ENCODE data around the gene ACVR1C. TPM values are rescaled to one million over a fixed set of nuclear protein-coding genes. Genes with fewer than 3 reads are reported as not detected.

Gene ACVR1C
- polyA plus RNA-seq, 3 donors = 0.05 TPM; not detected in 2

GRCh38 chr2:157661776-157662175, 33.1 kb upstream of the ACVR1C start:
- H3K4me2 ChIP-seq (replicated peaks; ENCODE audit: extremely low read depth, low read length, poor library complexity, severe bottlenecking) = no peak overlapping the region
- peaks cover 0 to 2% (median 0%) of the 10 kb centered on the region in 3 donors for H3K27me3 Mint-ChIP-seq (ENCODE audit: low read depth in 3 of 3)
- no peak for DNase-seq
- intact Hi-C loops (cut with micrococcal nuclease) = no loop called here
- H3K9me3 ChIP-seq (replicated peaks in 1 of 2; ENCODE audit: control insufficient read depth in 1 of 2, insufficient read depth in 1 of 2, low read length in 2 of 2) = no peaks in the 10 kb centered on the region
- peaks cover 0 to 7% (median 2%) of the 10 kb centered on the region in 7 donors for H3K9me3 Mint-ChIP-seq
- H3K4me1 Mint-ChIP-seq = no peaks in the 10 kb centered on the region
- no peak overlapping the region for H3K4me3 ChIP-seq (replicated peaks in 1 of 3; ENCODE audit: low read depth in 2 of 3, low read length in 3 of 3)
- no peak overlapping the region for H3K9ac ChIP-seq (ENCODE audit: insufficient read depth, low read length, poor library complexity, severe bottlenecking)
- no peaks in the 10 kb centered on the region for H4K20me1 ChIP-seq (ENCODE audit: insufficient read depth, low read length)
- WGBS (ENCODE audit: insufficient coverage) = no CpG with 5 or more reads among the region's 4 CpGs
- no peaks in the 10 kb centered on the region for H3K36me3 ChIP-seq (replicated peaks in 1 of 2; ENCODE audit: control insufficient read depth in 1 of 2, insufficient read depth in 2 of 2, low read length in 2 of 2)
- H2AFZ ChIP-seq (ENCODE audit: insufficient read depth, low read depth, low read length, poor library complexity, severe bottlenecking) = no peak overlapping the region
- H3K27ac Mint-ChIP-seq = no peak overlapping the region
- H3K4me1 ChIP-seq (ENCODE audit: control insufficient read depth in 1 of 2, insufficient read depth in 2 of 2, low read length in 2 of 2) = no peaks in the 10 kb centered on the region
- no peak overlapping the region for H3K27ac ChIP-seq (ENCODE audit: low read depth in 1 of 2, low read length in 2 of 2)
- H3K4me3 Mint-ChIP-seq = no peak overlapping the region
- H3K36me3 Mint-ChIP-seq = no peaks in the 10 kb centered on the region
- no peaks in the 10 kb centered on the region for H3K27me3 ChIP-seq (ENCODE audit: control insufficient read depth in 2 of 2, insufficient read depth in 2 of 2, low read length in 2 of 2)
- TF ChIP-seq CTCF (IDR thresholded peaks at IDR 0.05) = no peak
- no peaks in the 10 kb centered on the region for H3K79me2 ChIP-seq (ENCODE audit: insufficient read depth, low read length)

GRCh38 chr2:157657858-157658257, 29.2 kb upstream of the ACVR1C start:
- Histone ChIP-seq H3K4me3 (replicated peaks in 1 of 3; ENCODE audit: low read depth in 2 of 3, low read length in 3 of 3) (no peak overlapping the region), H3K79me2 (ENCODE audit: insufficient read depth, low read length) (no peaks in the 10 kb centered on the region), H2AFZ (ENCODE audit: insufficient read depth, low read depth, low read length, poor library complexity, severe bottlenecking) (no peak overlapping the region), H3K4me2 (replicated peaks; ENCODE audit: extremely low read depth, low read length, poor library complexity, severe bottlenecking) (no peak overlapping the region), H3K36me3 (replicated peaks in 1 of 2; ENCODE audit: control insufficient read depth in 1 of 2, insufficient read depth in 2 of 2, low read length in 2 of 2) (no peaks in the 10 kb centered on the region), H3K9ac (ENCODE audit: insufficient read depth, low read length, poor library complexity, severe bottlenecking) (no peak overlapping the region), H3K9me3 (replicated peaks in 1 of 2; ENCODE audit: control insufficient read depth in 1 of 2, insufficient read depth in 1 of 2, low read length in 2 of 2) (no peaks in the 10 kb centered on the region), H3K27me3 (ENCODE audit: control insufficient read depth in 2 of 2, insufficient read depth in 2 of 2, low read length in 2 of 2) (no peaks in the 10 kb centered on the region), H4K20me1 (ENCODE audit: insufficient read depth, low read length) (no peaks in the 10 kb centered on the region), H3K4me1 (ENCODE audit: control insufficient read depth in 1 of 2, insufficient read depth in 2 of 2, low read length in 2 of 2) (no peaks in the 10 kb centered on the region), H3K27ac (ENCODE audit: low read depth in 1 of 2, low read length in 2 of 2) (no peak overlapping the region)
- Mint-ChIP-seq H3K9me3 (peaks cover 0 to 3% (median 0%) of the 10 kb centered on the region in 7 donors), H3K4me1 (no peaks in the 10 kb centered on the region), H3K27ac (no peak overlapping the region), H3K36me3 (no peaks in the 10 kb centered on the region), H3K27me3 (ENCODE audit: low read depth in 3 of 3) (peaks cover 0 to 2% (median 0%) of the 10 kb centered on the region in 3 donors), H3K4me3 (no peak overlapping the region)
- no peak for DNase-seq
- WGBS (ENCODE audit: insufficient coverage) = no CpG with 5 or more reads among the region's 1 CpG
- TF ChIP-seq CTCF (IDR thresholded peaks at IDR 0.05) = no peak
- intact Hi-C loops (cut with micrococcal nuclease) = no loop called here

All from CD14-positive monocyte (primary cell).